ENCODE results near the gene AP4B1. TPM values are rescaled to one million over a fixed set of nuclear protein-coding genes. Genes with fewer than 3 reads are reported as not detected.

Gene AP4B1
- total RNA-seq, 1 donor from 2014 or later = 15.4 TPM

DNA sequence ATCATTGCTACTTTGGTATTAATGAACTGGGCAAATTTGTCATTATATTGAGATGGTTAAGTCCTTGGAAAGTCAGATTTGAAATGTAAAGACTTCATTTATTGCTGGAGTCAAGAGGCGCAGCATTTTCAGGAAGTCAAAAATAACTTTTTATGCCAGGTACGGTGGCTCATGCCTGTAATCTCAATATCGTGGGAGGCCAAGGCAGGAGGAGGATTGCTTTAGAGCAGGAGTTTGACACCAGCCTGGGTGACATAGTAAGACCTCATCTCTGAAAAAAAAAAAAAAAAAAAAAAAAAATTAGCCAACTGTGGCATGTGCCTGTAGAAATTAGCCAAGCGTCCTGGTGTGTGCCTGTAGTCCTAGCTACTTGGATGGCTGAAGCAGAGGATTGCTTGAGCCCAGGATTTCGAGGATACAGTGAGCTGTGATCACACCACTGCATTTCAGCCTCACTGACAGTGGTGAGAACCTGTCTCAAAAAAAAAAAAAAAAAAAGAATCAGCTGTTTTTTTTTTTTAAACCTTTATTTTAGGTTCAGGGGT, 30.0 kb upstream of the AP4B1 start:
- no peak for ATAC-seq
- intact Hi-C loops (cut with micrococcal nuclease) = loop anchor here (10.0 kb wide), 1 partner anchor 100 kb away; no protein-coding TSS in a partner anchor

GRCh38 chr1:113934006-113934405, 29.4 kb upstream of the AP4B1 start:
- intact Hi-C loops (cut with micrococcal nuclease) = loop anchor here (10.0 kb wide), 1 partner anchor 99 kb away; no protein-coding TSS in a partner anchor
- DNase-seq (no peak), ATAC-seq (no peak)

More for the DNA sequence above, 30.0 kb upstream of the AP4B1 start:
- DNase-seq = no peak

- ATAC-seq (no peak), DNase-seq (no peak)
- intact Hi-C loops (cut with micrococcal nuclease) = loop anchor here (10.0 kb wide), 1 partner anchor 97 kb away; no protein-coding TSS in a partner anchor
These were observed 26.9 kb upstream of the AP4B1 start for GRCh38 chr1:113931451-113931851.

- ATAC-seq = no peak
- no peak for DNase-seq
These were observed 26.0 kb upstream of the AP4B1 start for GRCh38 chr1:113930499-113931161.

DNA sequence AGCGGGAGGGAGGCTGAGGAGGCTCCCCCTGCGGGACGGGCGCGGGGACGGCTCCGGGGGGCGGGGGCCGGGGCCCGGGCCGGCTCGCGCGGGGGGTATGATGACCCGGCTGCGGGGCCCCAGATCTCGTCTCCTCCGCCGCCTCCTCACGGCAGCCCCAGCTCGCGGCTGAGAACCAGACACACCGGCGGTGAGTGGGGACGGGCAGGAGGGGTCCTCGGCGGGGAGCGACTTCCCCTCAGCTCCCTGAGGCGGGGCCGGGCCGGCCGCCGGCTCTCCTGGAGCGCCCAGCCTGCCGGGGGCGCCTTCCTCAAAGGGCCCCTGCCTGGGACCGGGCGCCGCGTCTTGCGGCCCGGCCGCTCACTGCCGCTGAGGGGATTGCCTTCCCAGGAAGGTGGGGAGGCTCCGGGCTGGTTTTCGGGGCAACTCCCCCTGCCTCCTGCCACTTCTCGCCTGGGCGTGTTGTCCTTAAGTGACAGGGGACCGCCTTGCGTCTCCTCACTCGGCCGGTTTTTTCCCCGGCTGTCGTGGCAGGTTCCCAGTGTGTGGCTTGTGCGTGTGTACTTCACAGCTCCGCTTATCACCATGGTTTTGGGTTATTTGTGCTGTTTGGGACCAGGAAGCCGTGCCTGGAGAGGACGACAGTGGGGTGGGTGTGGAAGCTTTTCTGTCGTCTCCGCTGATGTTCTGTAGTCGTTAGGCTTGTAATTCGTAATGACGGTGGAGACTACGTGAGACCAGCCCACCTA, 25.3 kb upstream of the AP4B1 start:
- intact Hi-C loops (cut with micrococcal nuclease) = loop anchor here (10.0 kb wide), 1 partner anchor 95 kb away; no protein-coding TSS in a partner anchor
- ATAC-seq = peak; percentile 52
- DNase-seq = peak; percentile 61

More at GRCh38 chr1:113930499-113931161, 26.0 kb upstream of the AP4B1 start:
- intact Hi-C loops (cut with micrococcal nuclease) = loop anchor here (10.0 kb wide), 1 partner anchor 96 kb away; no protein-coding TSS in a partner anchor

DNA sequence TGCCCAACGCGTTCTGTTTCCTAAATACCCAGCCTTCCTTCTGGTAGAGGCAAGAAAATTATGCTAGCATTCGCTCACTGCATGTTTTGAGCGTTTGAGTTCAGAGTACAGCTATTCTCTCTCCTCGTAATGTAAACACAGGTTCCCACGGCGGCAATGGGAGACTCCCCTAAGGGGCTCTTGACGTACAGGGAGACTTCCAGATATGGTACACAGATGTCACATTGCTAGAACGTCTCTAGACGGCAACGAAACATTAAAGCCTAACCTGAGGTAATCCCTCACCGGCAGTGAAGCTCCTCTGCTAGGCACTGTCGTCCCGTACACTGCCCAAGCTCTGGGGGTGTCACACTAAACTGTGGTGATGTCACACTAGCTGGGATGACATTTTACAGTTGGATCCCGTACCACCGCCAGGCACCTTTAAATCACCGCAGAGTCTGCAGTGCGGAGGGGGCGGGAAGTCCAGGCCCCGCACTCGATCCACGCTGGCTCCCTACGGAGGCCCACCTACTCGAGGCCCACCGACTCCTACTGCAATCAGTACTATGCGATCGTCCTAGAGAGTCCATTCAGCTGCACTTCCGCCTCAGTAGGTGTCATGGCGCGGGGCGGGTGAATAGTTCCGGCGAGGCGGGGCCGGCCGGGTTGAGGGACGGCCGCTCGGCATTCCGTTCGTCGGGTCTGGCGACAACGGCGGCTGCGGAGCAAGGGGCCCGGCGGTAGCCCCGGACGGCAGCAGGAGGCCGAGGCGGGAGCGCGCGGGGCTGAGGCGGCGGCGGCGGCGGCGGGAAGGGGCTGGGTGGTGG, 24.5 kb upstream of the AP4B1 start, which contains the start of gene HIPK1:
Gene HIPK1 (plus strand): TSS at position 384 of the 809 bp plus-strand sequence.
- intact Hi-C loops (cut with micrococcal nuclease) = no loop called here
- DNase-seq (peak; percentile 96), ATAC-seq (peak; percentile 94)

GRCh38 chr1:113928187-113928930, 23.8 kb upstream of the AP4B1 start:
- intact Hi-C loops (cut with micrococcal nuclease) = no loop called here
- DNase-seq = no peak
- peak; percentile 24 for ATAC-seq

GRCh38 chr1:113924473-113924872, 19.9 kb upstream of the AP4B1 start:
- DNase-seq (no peak), ATAC-seq (no peak)
- intact Hi-C loops (cut with micrococcal nuclease) = no loop called here

DNA sequence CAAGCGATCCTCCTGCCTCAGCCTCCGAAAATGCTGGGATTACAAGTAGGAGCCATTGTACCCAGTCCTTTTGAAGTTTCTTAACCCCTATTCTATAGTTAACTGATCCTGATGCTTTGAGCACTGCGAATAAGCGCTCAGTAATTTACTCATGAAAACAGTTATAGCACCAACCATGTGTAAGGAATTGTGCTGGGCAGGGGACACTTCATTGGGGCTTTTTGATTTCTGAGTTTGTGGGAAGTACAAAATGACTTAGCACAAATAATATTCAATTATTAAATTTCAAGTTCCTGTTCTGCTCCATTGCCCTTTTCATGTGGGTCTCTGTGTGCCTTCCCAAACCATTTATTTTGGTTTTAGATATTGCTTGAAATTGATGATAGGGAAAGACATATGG, 18.4 kb upstream of the AP4B1 start:
- DNase-seq = no peak
- intact Hi-C loops (cut with micrococcal nuclease) = no loop called here
- ATAC-seq = no peak

DNA sequence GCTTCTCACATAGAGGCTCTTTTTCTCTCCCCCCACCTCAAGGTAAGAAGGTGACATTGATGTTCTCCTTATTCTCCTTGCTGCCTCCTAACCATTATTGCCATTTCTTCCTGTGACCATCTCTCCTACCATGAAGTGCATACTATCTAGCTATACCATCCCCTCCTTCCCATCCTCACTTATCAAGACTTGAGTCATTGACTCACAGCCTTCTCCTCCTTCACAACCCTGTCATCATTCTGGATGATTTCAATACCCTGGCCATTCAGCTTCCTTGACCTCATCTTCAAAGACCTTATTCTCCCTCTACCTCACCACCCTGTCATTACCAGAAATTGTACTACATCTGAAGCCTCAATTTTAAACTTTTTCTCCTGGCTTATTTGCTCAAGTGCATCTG, 13.6 kb upstream of the AP4B1 start:
- DNase-seq (no peak), ATAC-seq (no peak)
- intact Hi-C loops (cut with micrococcal nuclease) = no loop called here

GRCh38 chr1:113917400-113918082, 12.9 kb upstream of the AP4B1 start:
- intact Hi-C loops (cut with micrococcal nuclease) = no loop called here
- ATAC-seq = no peak
- DNase-seq = no peak

DNA sequence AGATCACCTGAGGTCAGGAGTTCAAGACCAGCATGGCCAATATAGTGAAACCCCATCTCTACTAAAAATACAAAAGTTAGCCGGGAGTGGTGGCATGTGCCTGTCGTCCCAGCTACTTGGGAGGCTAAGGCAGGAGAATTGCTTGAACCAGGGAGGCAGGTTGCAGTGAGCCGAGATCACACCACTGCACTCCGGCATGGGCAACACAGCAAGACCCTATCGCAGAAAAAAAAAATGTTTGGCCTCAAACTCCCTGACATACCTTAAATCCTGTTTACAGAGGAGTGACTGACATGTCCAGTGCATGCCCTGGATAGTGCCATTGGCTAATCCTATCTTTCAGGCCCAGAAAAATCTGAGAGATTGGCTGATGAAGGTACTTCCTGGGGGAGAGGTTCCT, 12.4 kb upstream of the AP4B1 start:
- intact Hi-C loops (cut with micrococcal nuclease) = no loop called here
- no peak for ATAC-seq
- no peak for DNase-seq

- DNase-seq (no peak), ATAC-seq (no peak)
- intact Hi-C loops (cut with micrococcal nuclease) = no loop called here
These were observed 9.5 kb upstream of the AP4B1 start for GRCh38 chr1:113913887-113914664.

- intact Hi-C loops (cut with micrococcal nuclease) = no loop called here
- peak; percentile 50 for ATAC-seq
These were observed 8.7 kb upstream of the AP4B1 start for GRCh38 chr1:113913312-113913668.

DNA sequence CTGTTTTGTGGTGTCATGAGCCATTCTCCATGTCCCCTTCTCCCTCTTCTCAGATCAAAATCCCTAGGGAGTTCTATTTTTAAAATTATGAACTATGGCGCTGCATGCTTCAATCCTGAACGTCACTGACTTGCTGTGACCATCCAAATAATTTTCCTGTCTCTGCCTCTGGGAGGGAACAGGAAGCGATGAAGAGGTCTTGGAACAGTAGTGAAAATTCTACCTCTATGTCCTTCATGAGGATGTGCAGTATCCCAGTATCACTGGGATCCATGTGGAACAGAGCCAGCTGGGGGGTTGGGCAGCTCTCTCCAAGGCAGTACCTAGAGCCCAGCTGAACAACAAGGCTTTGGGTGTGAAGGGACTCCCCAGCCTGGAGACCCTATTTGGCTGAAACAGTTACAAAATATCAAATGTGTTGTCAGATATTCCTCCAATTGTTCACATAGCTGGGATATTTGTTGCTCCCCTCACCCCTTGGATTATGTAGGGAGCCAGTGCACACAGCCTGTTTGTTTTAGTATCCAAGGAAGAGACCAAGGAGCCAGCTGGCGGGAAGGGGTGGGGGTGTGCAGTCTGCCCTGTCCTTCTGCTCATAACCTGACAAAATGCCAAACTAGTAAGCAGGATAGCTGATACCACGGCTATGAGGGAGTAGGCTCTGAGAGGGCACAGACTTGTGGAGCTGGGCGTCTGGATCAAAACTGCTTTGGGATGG, 8.2 kb upstream of the AP4B1 start:
- peak; percentile 54 for DNase-seq
- intact Hi-C loops (cut with micrococcal nuclease) = no loop called here
- ATAC-seq = peak; percentile 94

More at GRCh38 chr1:113913312-113913668, 8.7 kb upstream of the AP4B1 start:
- DNase-seq = no peak

GRCh38 chr1:113905435-113905861, 849 bp upstream of the AP4B1 start:
- intact Hi-C loops (cut with micrococcal nuclease) = no loop called here
- DNase-seq = peak; percentile 58
- no peak for ATAC-seq

GRCh38 chr1:113904293-113904673, 316 bp downstream of the AP4B1 start:
- DNase-seq (no peak), ATAC-seq (no peak)
- intact Hi-C loops (cut with micrococcal nuclease) = no loop called here

Data from left ventricle myocardium superior (tissue), 1 donor.